DND-41 (cell line): ENCODE data around the gene LHPP.

ENCODE experiments used
- ATAC-seq: fragments of 200-7000 bp; cut with Tn5 transposase; 3 replicates; pipeline ENCODE4 v1.9.1; 2021; ENCODE audit warnings: low read depth; ENCODE audit not compliant: insufficient read depth
- DNase-seq: peaks from one replicate; pipeline ENCODE4 v3.0.0-alpha.2; 2020
- H2AFZ ChIP-seq: 2 replicates; pipeline ENCODE4 v1.6.0; 2012; ENCODE audit warnings: low read depth, low read length
- H3K27ac ChIP-seq: 2 replicates; pipeline ENCODE4 v1.5.1; 2012; ENCODE audit warnings: low read length, inconsistent platforms
- H3K27me3 ChIP-seq: fragments of 200-600 bp; sonication (generic); 2 replicates; pipeline ENCODE4 v1.6.0; 2012; ENCODE audit warnings: low read length, mild to moderate bottlenecking, inconsistent platforms; ENCODE audit not compliant: insufficient read depth, poor library complexity
- H3K36me3 ChIP-seq: 2 replicates; pipeline ENCODE4 v1.5.1; 2012; ENCODE audit warnings: low read length, inconsistent platforms; ENCODE audit not compliant: insufficient read depth
- H3K4me1 ChIP-seq: 2 replicates; pipeline ENCODE4 v1.5.1; 2012; ENCODE audit warnings: mild to moderate bottlenecking, low read length; ENCODE audit not compliant: insufficient read depth
- H3K4me2 ChIP-seq: 2 replicates; pipeline ENCODE4 v1.6.0; 2012; ENCODE audit warnings: mild to moderate bottlenecking, moderate library complexity, low read length, inconsistent platforms; ENCODE audit not compliant: insufficient read depth
- H3K4me3 ChIP-seq, 2 experiments: fragments of 200-600 bp in 1 of 2; shearing (Covaris generic) in 1 of 2; 2 replicates each; pipeline ENCODE4 v1.5.1; 2012 to 2016; ENCODE audit warnings: inconsistent platforms in 2 of 2, low read length in 2 of 2, mild to moderate bottlenecking in 2 of 2, low read depth in 1 of 2, moderate library complexity in 1 of 2
- H3K79me2 ChIP-seq: 2 replicates; pipeline ENCODE4 v1.6.0; 2012; ENCODE audit warnings: low read length, inconsistent platforms; ENCODE audit not compliant: insufficient read depth
- H3K9ac ChIP-seq: 2 replicates; pipeline ENCODE4 v1.6.0; 2012; ENCODE audit warnings: low read depth, mild to moderate bottlenecking, inconsistent platforms, low read length, moderate library complexity
- H3K9me3 ChIP-seq: 2 replicates; pipeline ENCODE4 v1.5.1; 2012; ENCODE audit warnings: low read length, moderate library complexity, mild to moderate bottlenecking, inconsistent platforms; ENCODE audit not compliant: insufficient read depth, severe bottlenecking
- H4K20me1 ChIP-seq: 2 replicates; pipeline ENCODE4 v1.6.0; 2012; ENCODE audit warnings: low read length; ENCODE audit not compliant: insufficient read depth
- CTCF ChIP-seq: IDR thresholded peaks from 2 replicates; pipeline ENCODE4 v1.5.1; 2012; ENCODE audit warnings: borderline replicate concordance, low read length, moderate library complexity, mild to moderate bottlenecking; ENCODE audit not compliant: poor library complexity, severe bottlenecking; ENCODE audit errors: extremely low read depth
- EZH2 ChIP-seq: IDR thresholded peaks from 3 replicates; pipeline ENCODE4 v1.6.1; 2012; ENCODE audit warnings: borderline replicate concordance, low read depth, mild to moderate bottlenecking, moderate library complexity, low read length, inconsistent platforms; ENCODE audit not compliant: severe bottlenecking

Gene LHPP

GRCh38 chr10:124505279-124505678 is 43.7 kb downstream of the LHPP start:
- H3K9ac ChIP-seq, result no peak overlapping the region
- no peaks in the 10 kb centered on the region for H4K20me1 ChIP-seq
- no peak overlapping the region for H3K4me3 ChIP-seq
- DNase-seq (no peak), ATAC-seq (no peak)
- H3K4me2 ChIP-seq, result no peak overlapping the region
- H3K36me3 ChIP-seq, result peaks cover 7% of the 10 kb centered on the region
- no peak overlapping the region for H2AFZ ChIP-seq
- H3K27ac ChIP-seq, result no peak overlapping the region
- no peaks in the 10 kb centered on the region for H3K4me1 ChIP-seq
- H3K9me3 ChIP-seq, result peaks cover 6% of the 10 kb centered on the region
- no peaks in the 10 kb centered on the region for H3K79me2 ChIP-seq
- no peak for TF ChIP-seq EZH2
- no peak for TF ChIP-seq CTCF
- H3K27me3 ChIP-seq, result no peaks in the 10 kb centered on the region

- Histone ChIP-seq H4K20me1 (no peaks in the 10 kb centered on the region), H3K4me1 (no peaks in the 10 kb centered on the region), H3K36me3 (no peaks in the 10 kb centered on the region), H3K9ac (no peak overlapping the region), H3K9me3 (no peaks in the 10 kb centered on the region), H3K27me3 (no peaks in the 10 kb centered on the region), H3K27ac (no peak overlapping the region), H3K79me2 (no peaks in the 10 kb centered on the region), H3K4me2 (no peak overlapping the region), H3K4me3 (no peak overlapping the region), H2AFZ (no peak overlapping the region)
- DNase-seq (no peak), ATAC-seq (no peak; the same call in 2 of the 3 replicates)
- TF ChIP-seq CTCF, result no peak
- no peak for TF ChIP-seq EZH2
Measured at GRCh38 chr10:124508070-124508667, 46.5 kb downstream of the LHPP start.

GRCh38 chr10:124508907-124509454 is 47.4 kb downstream of the LHPP start:
- TF ChIP-seq EZH2, result no peak
- no peak for TF ChIP-seq CTCF
- Histone ChIP-seq H2AFZ (no peak overlapping the region), H3K79me2 (no peaks in the 10 kb centered on the region), H3K9me3 (no peaks in the 10 kb centered on the region), H3K36me3 (no peaks in the 10 kb centered on the region), H3K4me3 (no peak overlapping the region), H4K20me1 (no peaks in the 10 kb centered on the region), H3K4me2 (no peak overlapping the region), H3K27me3 (no peaks in the 10 kb centered on the region), H3K27ac (no peak overlapping the region), H3K4me1 (no peaks in the 10 kb centered on the region), H3K9ac (no peak overlapping the region)
- no peak for ATAC-seq
- DNase-seq, result no peak
